H4 (cell line): Measurements from ENCODE around the gene ANKRD22. TPM values are rescaled to one million over a fixed set of nuclear protein-coding genes. Genes with fewer than 3 reads are reported as not detected.

Experiments
- DNase-seq: peaks from one replicate; pipeline ENCODE4 v3.0.0-alpha.2; 2015; ENCODE audit warnings: low spot score
- total RNA-seq: library from RNA; depleted of rRNA; stranded (reverse); fragments of >200 nt; shearing (Covaris generic); gene quantifications from 2 replicates; pipeline ENCODE4 v1.2.3, GENCODE V29; 2014; rRNA removed

ANKRD22 gene
- not detected in 2 replicates for total RNA-seq

DNA sequence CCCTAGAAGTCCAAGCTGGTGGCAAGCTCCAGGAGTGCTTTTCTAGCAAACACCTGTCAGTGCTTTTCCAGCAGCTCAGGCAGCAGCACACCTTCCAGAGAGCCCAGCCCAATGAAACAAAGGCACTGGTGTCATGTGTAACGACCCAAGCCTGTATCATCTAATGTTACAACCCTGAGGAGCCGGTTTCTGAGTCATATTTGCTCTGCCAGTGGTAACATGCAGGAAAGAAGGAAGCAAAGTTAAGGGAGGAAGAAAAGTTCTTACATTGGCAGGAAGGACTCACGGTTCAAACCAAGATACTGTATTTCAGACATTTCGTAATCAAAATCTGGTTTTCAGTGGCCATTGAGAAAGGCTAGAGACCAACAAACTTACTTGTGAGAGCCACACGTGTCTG lies at the start of gene ANKRD22:
TSS of gene ANKRD22 (minus strand) at position 139 of the 400 bp plus-strand sequence. CDS start 237 bp downstream, outside the sequence.
- peak; percentile 44 for DNase-seq

DNA sequence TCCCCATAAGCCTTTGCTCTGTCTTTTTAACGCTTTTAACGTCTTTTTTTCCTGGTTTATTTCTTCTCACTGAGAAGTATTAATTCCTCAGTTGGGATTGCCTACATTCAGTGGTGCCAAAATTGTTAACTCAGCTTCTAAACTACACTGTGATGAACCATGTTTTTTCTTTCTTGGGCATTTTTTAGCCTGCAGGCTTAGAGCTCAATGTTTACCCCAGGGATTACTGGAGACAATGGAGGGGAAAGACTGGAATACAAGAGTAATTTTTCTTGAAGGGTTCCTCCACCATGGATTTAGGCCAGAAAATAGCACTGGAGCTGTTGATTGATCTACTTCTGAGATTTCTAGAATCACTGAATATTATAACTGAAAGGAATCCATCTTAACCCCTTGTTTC lies 48.2 kb upstream of the ANKRD22 start:
- no peak for DNase-seq

DNA sequence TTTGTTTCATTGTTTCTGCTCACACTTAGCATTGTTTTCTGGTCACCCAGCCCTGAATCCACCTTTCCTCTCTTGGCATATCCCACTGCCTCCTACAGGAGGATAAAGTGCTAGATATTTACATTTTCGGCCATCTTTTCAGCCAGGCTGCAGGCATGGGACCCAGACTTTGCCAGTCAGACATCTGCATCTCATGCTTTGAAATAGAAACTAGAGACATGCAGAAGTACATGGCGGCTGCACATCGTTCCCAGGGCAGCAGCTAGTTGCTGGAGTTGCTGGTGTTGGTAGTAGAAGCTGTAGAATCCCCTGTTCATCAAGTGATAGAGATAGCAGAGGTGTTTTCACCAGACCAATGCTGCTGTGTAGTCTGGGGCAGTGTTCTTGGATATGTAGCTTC lies 47.1 kb upstream of the ANKRD22 start:
- DNase-seq, result no peak

DNA sequence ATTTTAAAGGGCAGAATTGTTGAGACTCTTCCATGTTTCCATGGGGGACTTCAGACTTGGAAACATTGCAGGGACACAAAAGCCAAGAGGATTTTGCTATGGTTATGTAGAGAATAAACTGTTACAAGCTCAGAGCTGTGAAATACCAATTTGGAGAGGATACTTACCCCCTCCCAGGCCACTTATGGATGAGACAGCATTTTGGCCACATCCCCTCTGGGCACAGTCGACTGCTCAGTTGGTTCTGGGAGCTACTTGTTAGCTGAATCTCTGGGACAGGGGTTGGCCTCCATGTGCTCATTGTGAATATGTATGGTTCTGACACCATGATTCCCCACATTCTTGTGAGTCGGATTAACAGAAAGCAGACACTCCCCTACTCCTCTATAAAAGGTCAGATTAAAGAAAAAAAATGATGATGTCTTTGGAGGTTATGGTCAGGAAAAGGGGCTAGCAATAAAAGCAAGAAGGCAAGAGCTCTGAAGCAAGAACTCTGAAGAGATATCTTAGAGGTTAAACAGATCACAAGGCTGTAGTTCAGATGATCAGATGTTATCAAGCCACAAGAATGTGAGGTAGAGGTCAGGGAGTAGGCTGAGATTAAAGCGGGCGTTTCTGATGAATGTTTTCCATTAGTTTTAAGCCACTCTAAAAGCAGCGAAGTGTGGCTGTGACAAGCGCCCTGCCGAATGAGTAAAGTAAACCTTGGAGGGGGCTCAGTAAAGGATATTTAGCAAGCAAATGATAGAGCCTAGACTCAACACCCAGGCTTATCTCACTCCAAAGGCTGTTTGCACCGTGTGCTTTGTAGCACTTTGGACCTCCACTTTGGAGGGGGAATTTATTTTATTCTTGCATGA lies 45.6 kb upstream of the ANKRD22 start:
- peak; percentile 16 for DNase-seq

DNA sequence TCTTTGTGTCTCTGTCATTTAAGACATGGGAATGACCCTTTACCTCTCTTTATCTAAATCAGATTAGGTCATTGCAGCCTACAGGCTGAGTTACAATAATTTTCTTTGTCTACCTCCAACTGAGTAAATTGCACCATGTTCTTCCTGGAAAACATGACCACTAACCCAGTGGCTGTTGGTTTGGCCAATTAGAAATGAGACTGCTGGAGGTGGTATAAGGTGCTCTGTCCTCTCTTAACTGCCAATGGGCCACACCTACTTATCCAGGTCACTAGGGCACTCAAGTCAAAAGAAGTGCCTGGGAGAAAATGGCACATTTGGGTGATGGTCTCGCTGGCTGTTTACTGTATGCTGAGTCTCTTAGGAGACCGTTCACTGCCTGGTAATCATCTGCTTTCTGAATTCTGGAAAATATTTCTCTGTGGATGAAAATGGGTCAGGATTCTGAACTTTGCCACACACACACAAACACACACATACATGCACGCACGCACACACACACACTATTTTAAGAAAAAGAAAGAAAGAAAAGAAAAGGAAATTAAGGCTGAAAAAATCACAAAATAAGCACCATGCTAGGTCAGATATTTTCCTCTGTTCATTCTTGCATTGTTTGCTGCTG lies 44.8 kb upstream of the ANKRD22 start:
- peak; percentile 16 for DNase-seq

DNA sequence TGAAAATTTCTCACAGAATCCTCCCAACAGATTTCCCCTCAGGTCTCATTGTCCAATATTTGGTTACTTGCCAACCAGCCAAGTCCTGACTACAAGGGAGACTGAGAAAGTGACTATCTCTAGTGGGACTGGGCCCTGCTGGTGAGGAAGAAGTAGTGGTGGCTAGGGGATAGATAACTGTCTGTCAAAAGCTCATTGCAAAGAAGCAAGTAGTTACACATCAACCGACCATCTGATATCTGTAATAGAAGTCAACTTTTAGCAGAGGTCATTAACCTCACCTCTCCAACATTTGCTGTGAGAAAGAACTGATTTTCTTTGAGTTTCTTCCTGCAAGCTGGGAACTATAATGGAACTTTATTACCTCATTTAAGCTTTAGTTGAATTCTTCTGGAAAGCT lies 43.6 kb upstream of the ANKRD22 start:
- no peak for DNase-seq

DNA sequence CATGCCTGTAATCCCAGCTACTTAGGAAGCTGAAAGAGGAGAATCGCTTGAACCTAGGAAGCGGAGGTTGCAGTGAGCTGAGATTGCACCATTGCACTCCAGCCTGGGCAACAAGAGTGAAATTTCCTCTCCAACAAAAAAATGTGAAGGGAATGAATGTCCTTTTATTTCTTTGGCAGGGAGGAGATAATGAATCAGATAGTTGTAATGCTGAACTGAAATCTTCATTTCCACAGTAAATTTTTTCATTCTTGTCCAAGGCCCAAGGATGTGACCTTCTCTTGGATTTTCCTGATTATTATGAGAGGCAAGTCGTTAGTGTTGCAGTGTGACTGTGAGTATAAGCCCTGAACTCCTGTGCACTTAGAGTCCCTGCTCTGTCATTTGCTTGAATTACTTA lies 42.0 kb upstream of the ANKRD22 start:
- no peak for DNase-seq

DNA sequence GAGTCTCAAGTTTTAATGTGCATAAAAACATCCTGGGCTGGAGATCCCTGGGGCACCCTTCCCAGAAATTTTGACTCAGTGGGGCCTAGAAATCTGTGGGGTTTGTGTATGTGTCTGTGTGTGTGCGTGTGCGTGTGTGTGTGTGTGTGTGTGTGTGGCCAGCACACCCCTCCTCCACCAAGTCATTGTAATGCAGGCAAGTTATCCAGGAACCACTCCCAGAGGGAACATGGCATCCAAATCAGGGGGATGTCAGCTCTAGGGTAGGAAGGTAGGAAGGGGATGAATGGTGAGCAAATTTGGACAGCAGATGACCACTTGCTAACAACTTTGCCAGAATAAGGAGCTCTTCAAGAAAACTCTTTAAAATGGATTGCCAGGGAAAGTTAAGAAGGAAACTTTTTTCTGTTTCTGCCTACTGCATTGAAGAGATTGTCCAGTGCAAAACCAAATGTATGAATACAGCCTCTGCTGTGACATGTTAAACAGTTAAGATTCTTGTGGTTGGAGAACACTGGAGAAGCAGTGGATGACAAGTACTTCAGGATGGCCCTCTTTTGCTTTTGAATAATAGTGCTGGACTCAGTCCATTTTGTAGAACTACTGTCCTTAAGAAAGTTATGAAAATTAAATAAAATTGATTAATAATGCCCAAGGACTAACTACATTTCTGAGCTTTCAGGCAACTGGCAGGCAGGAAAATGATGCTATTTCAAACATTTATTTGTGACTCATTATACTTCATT lies 40.8 kb upstream of the ANKRD22 start:
- DNase-seq, result no peak

DNA sequence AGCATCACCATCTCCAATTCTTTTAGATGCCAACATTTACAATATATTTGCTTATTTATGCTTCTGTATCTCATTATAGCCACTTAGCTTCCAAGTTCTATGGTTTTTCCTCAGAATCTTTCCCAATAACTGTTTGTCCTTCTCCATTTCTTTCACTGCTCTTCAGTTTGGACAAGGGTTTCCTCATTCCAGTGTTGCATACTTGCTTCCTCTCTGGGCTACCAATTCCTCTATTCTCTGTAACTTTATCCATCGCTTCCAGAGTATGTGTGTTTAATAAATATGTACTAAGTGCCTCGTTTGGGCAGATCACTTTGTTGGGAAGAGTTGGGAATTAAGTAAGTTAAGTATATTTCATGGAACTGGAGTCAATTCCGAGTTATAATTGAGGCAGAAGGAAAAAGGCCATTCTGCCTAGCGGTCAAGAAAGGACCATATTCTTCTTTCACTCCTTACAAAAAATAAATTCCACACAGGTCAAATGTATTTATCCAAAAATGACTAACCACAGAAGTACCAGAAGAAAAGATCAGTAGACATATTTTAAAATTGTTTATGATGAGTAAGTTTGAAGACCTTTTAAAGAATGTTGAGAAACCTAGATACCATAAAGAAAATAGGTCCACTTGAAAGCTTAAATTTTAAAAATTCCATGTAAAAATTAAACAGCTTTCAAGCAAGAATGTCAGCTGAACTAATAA lies 39.2 kb upstream of the ANKRD22 start:
- DNase-seq, result no peak

DNA sequence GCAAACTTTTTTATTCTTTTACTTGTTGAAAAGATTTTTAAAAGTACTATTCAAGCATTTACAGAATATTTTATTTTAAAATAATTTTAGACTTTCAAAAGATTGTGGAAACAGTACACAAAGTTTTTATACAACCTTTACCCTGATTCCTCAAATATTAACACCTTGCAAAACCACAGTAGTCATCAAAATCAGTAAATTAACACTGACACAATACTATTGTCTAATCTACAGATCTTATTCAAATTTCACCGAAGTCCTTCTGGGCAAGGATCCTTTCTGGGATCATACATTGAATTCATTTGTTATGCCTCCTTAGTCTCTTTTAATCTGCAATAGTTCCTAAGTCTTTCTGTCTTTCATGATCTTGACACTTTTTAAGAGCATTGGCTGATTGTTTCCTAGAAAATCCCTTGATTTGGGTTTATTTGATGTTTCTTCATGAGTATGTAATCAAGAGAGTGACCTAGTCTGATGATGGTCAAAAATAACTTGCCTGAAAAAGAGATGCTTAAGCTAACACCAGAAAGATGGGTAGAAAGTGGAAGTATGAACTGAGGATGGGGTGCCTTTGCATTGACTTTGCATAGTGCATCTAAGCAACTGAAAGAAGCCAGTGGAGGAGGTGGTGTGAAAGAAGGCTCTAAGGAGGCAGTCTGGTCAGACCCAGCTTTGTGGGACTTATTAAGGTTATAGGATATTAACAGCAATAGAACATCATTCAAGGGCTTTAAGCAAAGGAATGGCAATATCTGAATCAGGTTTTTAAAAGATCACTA lies 38.1 kb upstream of the ANKRD22 start:
- no peak for DNase-seq

DNA sequence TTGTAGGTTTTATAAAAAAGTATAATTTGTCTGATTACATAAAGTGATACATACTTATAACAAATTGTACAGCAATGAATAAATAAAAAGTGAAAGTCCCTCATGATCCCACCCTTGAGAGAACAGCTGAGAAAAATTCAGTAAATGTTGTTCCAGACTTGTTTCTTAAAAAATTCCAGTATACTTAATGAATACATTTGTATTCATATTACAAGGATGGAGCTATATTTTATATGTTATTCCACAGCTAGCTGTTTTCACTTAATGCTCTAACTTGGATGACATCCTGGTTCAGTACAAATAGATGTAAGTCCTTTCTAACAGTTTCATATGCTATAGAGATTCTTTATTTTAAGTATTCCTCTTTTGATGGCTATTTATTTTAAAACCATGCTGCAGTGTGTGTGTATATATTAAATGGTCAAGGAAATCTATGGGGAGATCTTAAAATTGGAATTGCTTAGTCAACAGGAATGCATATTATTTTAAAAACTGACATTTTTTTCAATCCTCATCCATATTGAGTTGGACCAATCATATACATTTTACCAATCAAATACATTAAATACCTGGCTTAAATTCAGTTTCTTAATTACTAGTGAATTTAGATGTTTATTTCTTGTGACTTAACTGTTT lies 37.3 kb upstream of the ANKRD22 start:
- no peak for DNase-seq

DNA sequence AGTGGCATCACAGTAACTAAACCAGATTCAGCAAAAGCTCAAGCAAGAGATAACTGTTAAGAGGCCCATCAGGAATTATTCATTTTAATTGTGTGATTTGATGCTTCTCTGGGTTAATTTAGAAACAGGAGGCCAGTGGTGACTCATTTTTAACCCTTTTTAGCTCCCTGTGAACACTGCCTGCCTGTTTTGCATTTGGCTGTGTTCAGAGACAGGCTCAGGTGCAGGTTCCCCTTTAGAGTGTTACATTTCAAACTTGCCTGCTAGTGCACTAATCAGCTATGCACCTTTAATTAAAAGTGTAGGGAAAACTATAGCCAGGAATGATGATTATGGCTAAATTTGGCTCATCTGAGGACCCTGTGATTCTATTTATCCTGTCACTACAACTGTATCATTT lies 34.9 kb upstream of the ANKRD22 start:
- no peak for DNase-seq

DNA sequence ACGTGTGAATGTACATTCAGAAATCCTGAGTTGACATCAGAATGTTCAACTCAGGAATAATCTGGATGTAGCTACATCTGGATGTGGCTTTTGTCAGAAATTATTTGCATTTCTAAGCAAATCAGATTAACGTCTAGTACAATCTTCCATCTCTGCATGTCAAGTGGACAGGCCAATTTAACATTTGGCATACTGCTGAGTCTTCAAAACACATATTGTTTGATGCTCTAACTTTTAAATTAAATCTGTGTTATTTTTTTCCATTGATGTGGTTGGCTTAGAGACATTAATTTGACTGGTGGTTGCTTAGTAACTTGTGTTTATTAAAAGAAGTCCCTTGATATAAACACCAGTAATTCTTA lies 31.8 kb upstream of the ANKRD22 start:
- no peak for DNase-seq

DNA sequence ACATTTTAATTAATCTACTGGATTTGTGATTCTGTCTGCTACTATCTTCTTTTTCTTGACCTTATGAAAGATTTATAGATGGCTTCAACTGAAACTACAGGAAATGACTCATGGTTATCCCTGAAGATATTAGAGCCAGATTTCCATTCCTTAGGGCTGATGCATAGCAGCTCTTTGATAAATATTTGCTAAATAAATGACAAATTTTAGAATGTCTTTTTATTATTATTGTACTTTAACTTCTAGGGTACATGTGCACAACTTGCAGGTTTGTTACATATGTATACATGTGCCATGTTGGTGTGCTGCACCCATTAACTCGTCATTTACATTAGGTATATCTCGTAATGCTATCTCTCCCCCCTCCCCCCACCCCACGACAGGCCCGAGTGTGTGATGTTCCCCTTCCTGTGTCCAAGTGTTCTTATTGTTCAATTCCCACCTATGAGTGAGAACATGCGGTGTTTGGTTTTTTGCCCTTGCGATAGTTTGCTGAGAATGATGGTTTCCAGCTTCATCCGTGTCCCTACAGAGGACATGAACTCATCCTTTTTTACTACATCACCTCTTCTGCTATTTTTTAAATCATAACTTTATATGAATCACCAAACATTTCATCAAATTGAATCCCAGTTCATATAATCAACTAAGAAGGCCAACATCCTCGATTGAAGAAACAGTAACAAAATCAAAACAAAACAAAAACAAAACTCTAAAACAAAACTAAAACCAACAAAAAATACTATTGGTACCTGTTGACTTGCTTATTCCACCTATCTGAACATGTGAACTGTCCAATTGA lies 31.2 kb upstream of the ANKRD22 start:
- peak; percentile 31 for DNase-seq

DNA sequence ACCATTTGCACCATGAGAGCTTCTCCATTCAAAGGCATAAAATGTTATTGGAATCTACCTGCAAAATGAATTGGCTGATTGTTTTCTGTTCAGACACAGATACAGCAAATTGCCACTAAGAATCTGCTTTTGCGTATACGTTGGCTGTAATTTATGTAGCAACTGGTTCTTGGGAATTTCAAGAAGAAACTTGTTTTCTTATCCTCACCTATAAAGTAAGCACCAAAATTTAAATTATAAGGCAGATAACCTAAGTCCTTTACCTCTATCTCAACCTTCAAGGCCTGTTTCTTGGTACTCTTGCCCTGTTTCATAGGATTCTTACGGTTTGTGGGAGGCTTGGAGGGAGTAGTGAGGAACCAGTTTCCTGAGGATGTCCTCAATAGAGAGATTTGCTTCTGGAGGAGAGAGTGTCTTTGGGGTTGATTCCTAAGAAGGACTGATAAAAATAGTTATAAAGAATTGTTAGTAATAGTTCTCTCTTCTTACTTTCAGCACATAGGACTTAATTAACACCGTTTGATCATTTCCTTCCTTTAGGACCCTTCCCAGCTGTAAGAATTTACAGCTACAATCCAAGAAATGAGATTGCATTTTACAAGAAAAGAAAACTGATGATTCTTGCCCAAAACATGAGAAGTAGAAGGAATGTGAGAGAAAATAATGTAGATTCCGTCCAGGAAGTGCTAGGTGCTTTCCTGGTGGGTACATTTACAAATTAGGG lies 30.4 kb upstream of the ANKRD22 start:
- DNase-seq, result no peak

DNA sequence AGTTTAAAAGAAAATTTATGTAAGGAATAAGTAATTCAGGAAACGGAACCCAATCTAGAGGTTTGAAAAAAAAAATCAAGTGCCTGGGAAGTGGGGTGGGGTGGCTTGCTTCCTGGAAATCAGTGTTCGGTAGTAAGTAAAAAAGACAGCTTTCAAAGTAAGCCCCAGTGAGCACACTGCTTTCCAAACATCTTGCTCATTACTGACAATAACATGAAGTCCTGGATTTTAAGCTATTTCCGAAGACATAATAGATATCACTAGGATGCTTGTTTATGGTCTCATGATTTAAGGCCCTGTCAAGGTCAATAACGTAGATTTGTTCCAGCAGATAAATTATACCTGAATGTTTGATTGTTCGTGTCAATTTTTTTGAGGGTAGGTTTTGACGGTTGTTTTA lies 29.7 kb upstream of the ANKRD22 start:
- no peak for DNase-seq

DNA sequence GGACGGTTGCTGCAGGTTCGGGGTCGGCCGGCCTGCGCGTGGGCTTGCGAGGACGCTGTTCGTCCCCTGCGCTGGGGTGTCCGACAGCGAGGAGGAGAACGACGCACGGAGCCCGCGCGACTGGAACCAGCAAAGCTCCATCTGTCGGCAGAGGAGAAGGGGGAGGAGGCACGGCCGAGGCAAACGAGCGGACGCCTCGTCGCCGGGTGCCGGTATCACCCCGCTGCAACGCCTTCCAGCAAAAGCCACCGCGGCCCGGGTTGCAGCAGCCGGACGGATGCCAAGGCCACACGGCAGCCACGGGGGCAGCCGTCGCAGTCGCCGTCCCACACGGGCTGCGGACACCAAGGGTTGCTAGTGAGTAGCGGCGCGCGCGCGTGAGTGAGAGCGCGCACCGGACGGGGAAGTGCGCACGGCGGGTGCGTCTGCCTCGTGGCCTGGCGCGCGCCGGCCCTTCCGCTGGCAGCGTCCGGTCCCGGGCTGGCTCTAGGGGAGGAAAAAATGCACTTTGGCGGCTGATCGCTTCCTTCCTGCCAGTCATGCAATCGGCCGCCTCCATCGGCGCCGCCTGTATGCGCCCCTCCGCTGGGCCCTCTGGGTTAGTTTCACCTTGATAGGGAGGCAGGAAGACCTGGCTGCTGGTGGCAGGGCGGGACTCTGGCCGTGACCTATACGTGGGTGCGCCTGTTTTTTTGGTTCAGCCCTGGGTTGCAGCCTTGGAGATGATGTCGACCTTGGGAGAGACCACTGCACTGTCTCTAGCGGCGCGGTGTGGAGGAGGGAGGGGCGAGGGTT lies 28.8 kb upstream of the ANKRD22 start:
- peak; percentile 65 for DNase-seq

DNA sequence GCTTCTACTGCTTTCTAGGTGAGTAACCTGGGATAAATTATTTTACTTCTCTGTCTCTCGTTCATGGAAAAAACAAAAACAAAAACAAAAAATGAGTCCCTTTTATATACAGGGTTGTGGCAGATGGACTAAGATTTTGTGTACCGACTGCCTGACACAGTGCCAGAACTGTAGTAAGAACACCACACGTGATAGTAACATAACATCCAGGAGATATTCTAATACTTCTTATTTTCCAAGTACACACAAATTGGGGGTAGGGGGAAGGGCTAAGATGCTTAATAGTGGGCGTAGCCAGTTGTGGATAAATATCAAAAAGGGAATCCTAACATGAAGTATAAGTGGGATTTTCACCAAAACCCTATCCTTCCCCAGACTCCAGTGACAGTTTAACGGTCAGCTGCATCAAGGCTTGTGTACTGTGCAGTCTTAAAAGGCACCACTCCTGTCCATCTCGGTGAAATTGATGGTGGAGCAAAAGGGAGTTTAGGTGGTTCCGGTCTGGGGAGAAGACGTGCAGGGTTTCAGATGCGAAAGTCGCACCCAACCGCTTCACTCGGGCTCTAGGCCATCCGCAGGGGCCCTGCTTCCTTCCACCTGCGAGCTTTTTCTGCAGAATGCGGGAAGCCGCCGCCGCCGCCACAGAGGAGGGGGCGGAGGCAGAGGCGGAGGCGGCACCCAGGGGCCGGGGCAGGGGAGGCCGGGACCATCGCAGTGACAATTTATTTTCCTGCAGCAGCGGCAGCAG lies 28.1 kb upstream of the ANKRD22 start, which contains the start of gene STAMBPL1:
TSS of gene STAMBPL1 (plus strand) at position 712 of the 748 bp plus-strand sequence. CDS start 21,464 bp downstream, outside the sequence.
- no peak for DNase-seq
